Activated CD4-positive, alpha-beta T cell treated with anti-CD3 and anti-CD28 coated beads, Interleukin-2, amount 50 U/mL, for 24 hours (primary cell): ENCODE data around the gene HRH3.

Experiments
- DNase-seq, 2 donors: peaks; one replicate each; pipeline ENCODE4 v3.0.0-alpha.2; 2020; ENCODE audit warnings: low read depth in 1 of 2, low spot score in 1 of 2

The HRH3 gene

DNA sequence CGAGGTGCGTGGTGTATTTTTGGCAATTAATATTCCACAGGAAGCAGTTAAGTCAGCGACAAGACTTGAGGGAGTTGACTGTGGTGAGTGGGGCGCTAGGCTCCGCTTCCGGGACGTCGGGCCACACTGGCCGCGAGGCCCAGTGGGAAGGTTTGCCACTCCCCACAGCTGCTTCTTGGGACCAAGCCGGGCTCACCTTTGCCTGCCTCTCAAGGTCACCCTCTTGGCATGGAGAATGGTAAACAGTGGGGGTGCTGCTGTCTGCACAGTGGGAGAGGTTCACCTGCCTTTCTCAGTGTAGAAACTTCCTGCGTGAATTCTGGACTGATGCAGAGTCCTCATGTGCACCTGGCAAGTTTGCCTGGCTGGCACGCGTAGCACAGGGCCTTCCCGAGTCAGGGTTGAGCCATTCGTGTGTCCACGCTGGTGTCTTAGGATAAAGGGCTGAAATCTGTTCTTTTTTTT, 24.6 kb upstream of the HRH3 start:
- no peak for DNase-seq

DNA sequence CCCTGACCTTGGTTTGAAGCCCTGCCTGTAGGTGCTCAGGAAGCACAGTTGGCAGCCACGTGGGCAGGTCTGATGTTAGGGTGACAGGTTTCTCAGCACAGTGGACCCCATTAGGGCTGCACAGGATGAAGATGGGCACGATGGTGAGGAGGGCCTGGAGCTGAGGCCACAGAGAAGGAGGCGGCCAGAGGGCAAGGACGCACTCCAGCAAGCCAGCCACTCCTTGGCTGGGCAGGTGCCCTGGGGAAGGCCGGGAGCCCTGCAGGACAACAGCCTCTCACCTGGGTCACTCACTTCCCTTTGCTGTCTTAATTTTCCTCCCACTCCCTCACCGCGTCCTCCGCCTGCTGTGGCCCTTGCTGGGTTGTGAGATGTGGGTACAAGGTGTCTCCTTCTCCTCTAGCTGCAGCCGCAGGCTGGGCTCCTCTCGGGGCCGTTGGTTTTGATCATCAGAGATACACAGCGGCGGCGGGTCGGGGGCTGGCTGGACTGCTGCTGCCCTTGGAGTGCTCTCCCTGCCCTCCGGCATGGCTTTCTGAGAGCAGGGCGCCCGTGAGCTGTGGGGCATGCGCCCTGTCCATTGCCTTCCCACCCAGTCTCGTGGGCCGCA, 23.9 kb upstream of the HRH3 start:
- DNase-seq: no peak

DNA sequence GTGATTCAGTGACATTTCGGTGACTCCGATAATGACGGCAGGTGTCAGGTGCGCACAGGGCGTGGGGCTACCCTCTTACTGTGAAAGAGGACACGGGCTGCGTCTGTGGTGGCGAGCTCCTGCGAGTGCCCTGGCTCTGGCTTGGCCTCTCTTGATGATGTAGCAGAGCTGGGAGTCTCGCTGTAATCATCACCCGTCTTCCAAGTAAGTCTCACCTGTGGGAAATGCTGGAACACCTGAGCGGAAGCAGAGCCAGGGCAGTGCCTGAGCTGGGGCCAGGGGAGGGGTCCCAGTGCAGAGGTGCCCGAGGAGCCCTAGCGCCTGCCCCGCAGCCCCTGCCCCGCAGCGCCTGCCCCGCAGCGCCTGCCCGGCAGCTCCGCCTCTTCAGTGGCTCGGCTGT, 23.0 kb upstream of the HRH3 start:
- DNase-seq: no peak

DNA sequence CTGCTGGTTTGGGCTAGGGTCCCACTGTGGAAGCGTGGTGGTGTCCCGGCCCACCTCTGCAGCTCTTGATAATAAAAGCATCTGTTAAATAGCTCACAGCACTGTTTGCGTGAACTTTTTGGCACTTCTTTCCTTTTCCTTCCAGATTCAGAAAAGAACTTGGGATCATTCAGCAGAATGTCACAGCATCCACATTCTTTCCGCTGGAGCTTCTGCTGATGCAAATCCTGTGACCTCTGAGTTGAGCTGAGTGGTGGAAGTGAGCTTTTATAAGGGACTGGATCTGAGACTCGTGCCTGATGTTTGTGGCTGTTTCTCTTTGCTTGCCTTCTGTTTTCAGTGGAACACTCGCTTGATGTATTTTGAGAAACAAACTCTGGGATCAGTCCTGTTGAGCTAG, 22.1 kb upstream of the HRH3 start:
- DNase-seq: no peak

DNA sequence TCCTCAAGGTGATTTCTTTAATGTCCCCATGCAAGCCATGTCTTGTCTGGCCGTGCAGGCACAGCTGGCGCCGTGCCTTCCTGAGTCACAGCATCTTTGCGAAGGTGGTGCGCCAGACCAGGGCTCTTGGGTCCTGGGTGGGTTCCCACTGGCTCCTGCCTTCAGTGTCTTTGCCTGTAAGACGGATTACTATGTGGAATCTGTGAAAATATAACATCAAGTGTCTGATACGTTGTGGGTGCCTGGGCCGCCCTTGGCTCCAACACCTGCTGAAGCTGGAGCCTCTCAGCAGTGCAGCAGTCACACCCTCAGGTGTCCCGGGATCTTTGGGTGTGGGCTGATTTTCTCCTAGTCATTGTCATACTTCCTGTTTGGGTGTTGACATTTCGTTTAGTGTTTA, 21.4 kb upstream of the HRH3 start:
- no peak for DNase-seq

GRCh38 chr20:62240020-62240685, 20.1 kb upstream of the HRH3 start:
- no peak for DNase-seq

- DNase-seq: no peak
These were observed 19.3 kb upstream of the HRH3 start for GRCh38 chr20:62239278-62239879.

DNA sequence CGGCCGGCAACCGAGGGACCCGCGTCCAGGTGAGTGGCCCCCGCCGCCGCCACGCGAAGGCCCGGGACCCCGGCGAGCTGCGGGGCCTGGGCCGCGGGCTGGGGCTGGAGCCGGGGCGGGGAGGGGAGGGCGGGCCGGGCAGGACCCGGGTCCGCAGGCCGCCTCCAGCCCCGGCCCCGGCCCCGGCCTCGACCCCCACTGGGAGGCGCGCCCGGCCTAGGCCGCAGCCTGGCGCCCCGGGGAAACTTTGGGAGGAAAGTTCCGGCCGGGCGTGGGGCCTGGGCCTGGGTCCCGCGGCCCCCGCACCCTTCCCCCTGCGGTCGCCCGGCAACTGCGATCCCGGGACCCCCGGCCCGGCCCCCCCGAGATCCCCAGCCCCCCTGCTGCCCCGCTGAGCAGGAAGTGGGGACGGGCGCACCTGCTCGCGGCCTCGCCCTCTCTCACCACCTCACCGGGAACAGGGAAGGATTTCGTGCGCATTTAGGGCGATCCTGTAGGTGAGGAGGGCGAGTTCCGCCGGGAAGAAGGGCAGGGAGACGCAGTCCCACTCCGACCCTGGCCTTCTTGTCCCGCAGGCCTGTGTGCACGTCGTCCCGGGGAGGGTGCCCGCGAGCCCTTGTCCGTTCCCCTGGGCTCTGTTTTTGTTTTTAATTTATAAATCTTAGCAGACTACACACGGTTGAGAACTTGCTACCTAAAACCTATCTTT, 18.6 kb upstream of the HRH3 start:
- no peak for DNase-seq

DNA sequence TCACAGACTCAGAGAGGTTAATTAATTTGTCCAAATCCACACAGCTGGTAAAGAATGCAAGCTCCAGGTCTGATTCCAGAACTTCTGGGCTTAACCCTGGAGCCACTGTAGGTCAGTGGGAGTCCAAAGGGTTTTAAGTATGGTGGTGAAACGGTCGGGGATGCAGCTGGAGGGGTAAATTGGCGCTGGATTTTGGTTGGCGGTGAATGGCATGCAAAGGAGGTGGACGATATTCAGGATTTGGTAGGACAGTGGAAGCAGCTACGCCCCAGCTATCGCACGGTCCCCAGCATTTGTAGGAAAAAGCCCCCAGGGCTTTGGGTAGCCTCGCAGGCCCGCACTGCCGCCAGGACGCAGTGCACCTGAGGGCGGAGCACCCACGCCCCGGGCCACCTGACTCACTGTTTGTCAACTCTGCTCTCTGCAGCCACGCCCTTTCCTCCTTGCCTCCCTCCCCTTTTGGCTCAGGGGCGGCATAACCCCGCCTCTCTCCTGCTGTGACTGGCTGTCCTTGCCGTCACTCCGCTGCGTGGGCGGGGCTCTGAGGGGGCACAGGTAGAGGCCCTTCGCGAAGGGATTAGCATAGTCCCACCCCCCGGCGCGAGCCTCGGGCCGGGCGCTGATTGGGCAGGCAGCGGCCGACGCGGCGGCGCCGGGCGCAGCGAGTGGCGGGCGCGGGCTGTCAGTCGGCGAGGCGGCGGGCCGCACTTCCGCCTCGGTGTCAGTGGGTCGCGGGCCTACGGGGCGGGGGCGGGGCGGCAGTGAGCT, 17.9 kb upstream of the HRH3 start, which contains the start of gene OSBPL2:
Gene OSBPL2, plus strand, starts transcription at position 721 of the 768 bp plus-strand sequence. CDS start 17,664 bp downstream, outside the sequence.
- peak; percentile 100 for DNase-seq

- DNase-seq: no peak
These were observed 17.4 kb upstream of the HRH3 start for GRCh38 chr20:62237514-62237800.

DNA sequence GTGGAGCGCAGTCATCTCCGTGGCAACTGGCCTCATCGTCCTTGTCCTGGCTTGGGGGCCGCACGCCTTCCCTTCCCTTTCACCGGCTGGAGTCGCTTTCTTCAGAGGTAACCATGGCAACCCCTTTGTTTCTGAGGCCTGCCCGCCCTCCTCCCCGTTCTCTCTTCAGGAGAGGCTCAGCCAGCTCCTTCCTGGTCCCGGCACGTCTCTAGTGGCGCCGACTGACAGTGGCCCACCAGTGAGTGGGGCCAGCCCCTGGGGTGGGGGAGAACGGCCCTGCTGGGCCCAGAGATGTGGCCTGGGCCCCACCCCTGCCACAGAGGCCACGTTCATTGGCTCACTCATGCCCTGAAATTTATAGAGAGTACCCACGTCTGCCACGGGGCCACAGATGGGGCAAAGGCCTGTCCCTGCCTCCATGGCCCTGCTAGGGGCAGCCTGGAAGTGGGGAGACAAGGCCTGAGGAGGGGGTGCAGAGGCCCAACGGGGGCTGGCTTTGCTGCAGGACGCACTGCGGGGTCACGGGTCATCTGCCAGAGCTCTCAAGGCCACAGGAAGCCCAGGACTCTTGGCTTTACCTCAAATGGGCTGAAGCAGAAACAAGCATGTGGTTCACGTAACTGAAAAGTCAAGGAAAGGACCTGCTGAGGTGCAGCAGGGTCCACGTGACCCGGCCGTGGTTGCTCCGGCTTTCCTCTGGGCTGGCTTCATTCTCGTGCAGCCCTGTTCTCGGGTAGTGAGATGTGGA, 16.9 kb upstream of the HRH3 start:
- no peak for DNase-seq

- no peak for DNase-seq
These were observed 16.1 kb upstream of the HRH3 start for GRCh38 chr20:62236200-62236599.

DNA sequence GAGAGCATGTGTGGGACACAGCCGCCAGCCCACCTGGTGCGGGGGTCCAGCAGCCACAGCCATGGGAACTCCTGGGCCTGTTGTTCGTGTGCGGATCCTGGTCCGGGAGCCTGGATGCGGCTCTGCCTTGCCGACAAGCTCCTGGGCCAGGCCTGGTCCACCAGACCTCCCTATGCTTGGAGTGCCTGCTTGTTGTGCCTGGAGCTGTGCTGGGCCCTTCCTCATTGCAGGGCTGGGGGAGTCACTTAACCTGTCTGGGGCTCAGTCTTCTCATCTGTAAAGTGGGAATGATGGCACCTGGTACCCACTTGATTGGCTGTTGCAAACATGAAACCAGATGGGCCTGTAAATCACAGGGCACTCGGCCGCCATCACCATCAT, 15.7 kb upstream of the HRH3 start:
- DNase-seq: no peak

GRCh38 chr20:62235001-62235776, 15.1 kb upstream of the HRH3 start:
- DNase-seq: no peak

DNA sequence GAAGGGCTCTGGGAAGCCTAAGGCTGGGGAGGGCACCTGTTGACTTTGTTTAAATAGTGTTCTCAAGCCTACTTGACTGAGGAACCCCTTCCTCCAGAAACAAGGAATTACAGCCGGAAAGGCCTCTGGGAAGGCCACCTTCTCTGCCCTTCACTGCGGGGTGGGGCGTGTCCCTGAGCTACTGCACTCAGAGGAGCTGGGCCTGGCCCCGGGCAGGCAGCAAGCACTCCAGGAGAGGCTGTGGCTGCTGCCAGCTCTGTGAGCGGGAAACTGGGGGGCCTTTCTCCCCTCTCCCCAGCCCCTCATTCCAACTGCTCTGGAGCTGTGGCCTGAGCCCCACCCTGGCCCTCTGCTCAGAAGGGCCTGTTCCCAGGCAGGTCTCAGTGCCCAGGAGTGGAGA, 14.3 kb upstream of the HRH3 start:
- no peak for DNase-seq

GRCh38 chr20:62233684-62234083, 13.6 kb upstream of the HRH3 start:
- no peak for DNase-seq

GRCh38 chr20:62232770-62233645, 12.9 kb upstream of the HRH3 start:
- no peak for DNase-seq

GRCh38 chr20:62232194-62232593, 12.1 kb upstream of the HRH3 start:
- no peak for DNase-seq

- DNase-seq: no peak
These were observed 11.2 kb upstream of the HRH3 start for GRCh38 chr20:62231292-62231691.
